Ectodermal cell (in vitro differentiated cells): ENCODE measurements around the gene RNF43.

Experiments
- H3K27ac ChIP-seq: 2 replicates; pipeline ENCODE4 v1.7.0; 2013; ENCODE audit warnings: mild to moderate bottlenecking, low read depth, low read length; ENCODE audit not compliant: insufficient read depth, poor library complexity, severe bottlenecking
- H3K27me3 ChIP-seq: 2 replicates; pipeline ENCODE4 v1.7.0; 2013; ENCODE audit warnings: mild to moderate bottlenecking, low read length; ENCODE audit not compliant: insufficient read depth, control insufficient read depth, poor library complexity, severe bottlenecking
- H3K36me3 ChIP-seq: one replicate; pipeline ENCODE4 v1.7.0; 2013; ENCODE audit warnings: low read length; ENCODE audit not compliant: control insufficient read depth, insufficient read depth
- H3K4me1 ChIP-seq: one replicate; pipeline ENCODE4 v1.7.0; 2013; ENCODE audit warnings: low read length; ENCODE audit not compliant: control insufficient read depth, insufficient read depth
- H3K4me3 ChIP-seq: 2 replicates; pipeline ENCODE4 v1.7.0; 2013; ENCODE audit warnings: low read depth, low read length, control low read depth; ENCODE audit not compliant: insufficient read depth
- H3K9me3 ChIP-seq: 2 replicates; pipeline ENCODE4 v1.7.0; 2013; ENCODE audit warnings: mild to moderate bottlenecking, low read length, moderate library complexity; ENCODE audit not compliant: control insufficient read depth
- WGBS, 2 experiments: methylation state at CpG; one replicate each; pipeline ENCODE4 v1.1.7; 2013; ENCODE audit warnings: missing lambda C conversion rate in 2 of 2; 5-methylcytosine and 5-hydroxymethylcytosine counted together

RNF43 gene

DNA sequence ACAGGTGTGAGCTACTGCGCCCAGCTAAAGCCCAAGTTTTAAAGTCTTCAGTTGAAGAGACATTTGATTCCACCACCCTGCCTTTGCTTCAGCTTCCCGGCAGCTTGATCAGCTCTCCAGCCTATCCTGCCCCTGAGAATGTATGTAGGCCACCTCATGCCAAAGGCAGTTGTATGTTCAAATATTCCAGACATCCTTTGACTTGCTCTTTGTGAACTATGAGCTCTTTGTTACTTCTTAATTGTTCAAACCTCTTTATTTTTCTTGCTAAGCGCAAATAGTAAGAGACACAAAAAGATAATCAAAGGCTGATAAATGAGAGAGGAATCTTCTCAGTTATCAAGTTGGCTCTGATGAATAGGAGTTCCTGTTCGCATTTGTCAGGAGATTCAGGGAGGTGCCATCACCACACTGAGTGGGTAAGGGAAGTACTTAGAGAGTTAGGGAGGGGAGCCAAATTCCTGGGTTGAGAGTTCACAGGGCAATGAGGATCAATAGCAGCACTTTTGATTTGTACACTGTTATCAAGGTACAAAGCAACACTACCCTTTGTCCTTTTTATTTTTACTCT is 33.4 kb downstream of the RNF43 start:
- Histone ChIP-seq H3K27me3 (no peaks in the 10 kb centered on the region), H3K4me1 (peaks cover 18% of the 10 kb centered on the region), H3K36me3 (no peaks in the 10 kb centered on the region), H3K27ac (no peak overlapping the region), H3K9me3 (no peaks in the 10 kb centered on the region), H3K4me3 (no peak overlapping the region)
- WGBS, 2 experiments = 89% methylated on average over 4 of the region's 4 CpGs

DNA sequence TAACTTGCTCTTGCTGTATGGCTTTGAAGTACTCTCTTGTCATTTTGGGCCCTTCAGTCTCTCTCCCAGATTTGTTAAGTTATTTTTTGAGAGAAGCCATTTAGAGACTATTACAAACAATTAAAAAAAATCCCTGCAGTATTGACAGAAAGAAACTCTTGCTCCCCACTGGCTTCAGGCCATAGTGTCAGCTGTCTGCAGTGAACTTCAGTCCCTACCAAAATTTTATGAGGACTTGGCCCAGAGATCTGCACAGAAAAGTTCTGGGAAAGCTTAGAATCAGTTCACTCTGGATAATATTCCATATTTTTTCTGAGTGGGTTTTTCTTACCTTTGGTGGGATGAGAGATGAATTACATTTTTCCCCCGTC is 34.5 kb downstream of the RNF43 start:
- no peak overlapping the region for H3K27ac ChIP-seq
- H3K36me3 ChIP-seq = no peaks in the 10 kb centered on the region
- WGBS, 2 experiments = 94 to 100% methylated on average over 1 of the region's 1 CpG
- peaks cover 14% of the 10 kb centered on the region for H3K4me1 ChIP-seq
- H3K9me3 ChIP-seq = no peaks in the 10 kb centered on the region
- H3K4me3 ChIP-seq = no peak overlapping the region
- H3K27me3 ChIP-seq = no peaks in the 10 kb centered on the region

DNA sequence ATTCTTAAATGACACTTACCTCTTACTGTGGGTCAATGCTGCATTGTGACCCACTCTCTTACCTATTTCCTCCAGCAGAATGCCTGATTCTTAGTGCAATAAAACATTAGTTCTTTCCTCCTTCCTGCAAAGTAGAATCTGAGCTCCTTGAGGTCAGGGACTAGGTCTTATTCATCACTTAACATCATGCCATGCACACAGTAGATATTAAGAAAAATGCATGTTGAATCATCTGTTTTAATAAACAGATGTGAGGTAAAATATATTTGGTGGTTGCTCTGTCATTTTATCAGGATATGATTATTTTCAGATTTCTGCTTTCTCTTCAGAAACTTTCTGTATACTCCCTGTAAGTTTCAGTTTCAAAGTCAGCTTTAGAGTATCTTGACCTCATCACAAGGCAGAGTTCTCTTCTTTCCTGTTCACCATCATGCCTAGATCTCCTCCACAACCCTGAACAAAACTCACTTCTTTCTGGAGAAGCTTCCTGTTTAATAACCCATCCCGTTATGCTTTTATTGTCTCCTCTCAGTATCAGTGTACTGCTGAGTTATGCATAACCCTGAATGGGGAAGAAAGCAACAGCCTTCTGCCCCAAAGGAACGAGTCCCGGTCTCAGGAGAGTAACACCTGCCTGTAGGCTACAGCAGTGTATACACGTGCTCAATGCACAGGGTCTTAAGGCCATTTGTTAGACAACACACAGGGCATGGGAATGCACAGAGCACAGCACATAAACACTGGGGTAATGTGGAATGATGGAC is 35.0 kb downstream of the RNF43 start:
- no peaks in the 10 kb centered on the region for H3K36me3 ChIP-seq
- WGBS, 2 experiments = 88 to 91% methylated on average over 4 of the region's 4 CpGs

DNA sequence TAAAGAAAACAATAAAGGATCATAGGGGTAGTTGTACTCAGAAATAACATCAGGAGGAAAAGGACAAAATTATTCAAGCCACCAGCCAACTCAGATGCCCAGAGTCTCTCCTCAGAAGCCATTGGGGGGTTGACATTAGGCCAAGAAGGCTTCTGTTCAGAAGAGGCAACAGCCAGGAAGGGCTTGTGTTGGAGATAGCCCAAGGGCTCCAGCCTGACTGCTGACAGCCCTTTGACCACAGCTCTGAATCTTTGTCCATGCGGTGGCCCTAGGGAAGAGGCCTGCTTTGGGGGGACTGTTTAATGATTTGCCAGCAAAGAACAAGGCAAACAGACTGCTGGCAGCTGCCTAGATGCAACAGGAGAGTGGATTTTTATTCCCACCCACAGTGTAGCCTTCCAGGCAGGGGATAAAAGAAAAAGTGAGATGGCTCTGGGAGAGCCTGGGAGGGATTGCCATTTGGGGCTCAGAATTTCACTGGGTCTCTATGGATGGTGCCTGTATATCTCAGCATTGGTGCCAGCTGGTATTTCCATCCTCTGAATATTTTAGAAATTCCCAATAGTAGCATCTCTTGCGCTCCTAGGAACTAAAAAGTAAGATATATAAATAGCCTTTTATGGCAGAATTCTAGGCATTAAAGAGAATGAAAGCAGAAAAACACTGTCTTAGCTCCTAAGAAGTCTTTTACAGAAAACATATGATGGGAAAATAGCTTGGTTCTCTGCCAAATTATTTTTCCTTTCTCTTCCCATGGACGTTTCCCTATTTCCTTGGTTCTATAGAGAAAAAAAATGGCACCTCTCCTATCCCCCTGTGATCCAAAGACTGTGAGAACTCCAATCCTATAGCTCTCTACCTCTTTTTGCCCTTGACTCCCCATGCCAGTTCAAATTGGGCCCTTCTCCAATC is 36.0 kb downstream of the RNF43 start:
- Histone ChIP-seq H3K4me1 (peaks cover 14% of the 10 kb centered on the region), H3K27me3 (no peaks in the 10 kb centered on the region), H3K36me3 (no peaks in the 10 kb centered on the region), H3K9me3 (no peaks in the 10 kb centered on the region), H3K4me3 (no peak overlapping the region), H3K27ac (no peak overlapping the region)
- 88 to 89% methylated on average over 2 to 3 of the region's 3 CpGs for WGBS, 2 experiments

More for the DNA sequence above, 35.0 kb downstream of the RNF43 start:
- no peak overlapping the region for H3K4me3 ChIP-seq
- no peaks in the 10 kb centered on the region for H3K9me3 ChIP-seq
- H3K27me3 ChIP-seq = no peaks in the 10 kb centered on the region
- H3K4me1 ChIP-seq = peaks cover 14% of the 10 kb centered on the region
- H3K27ac ChIP-seq = no peak overlapping the region

DNA sequence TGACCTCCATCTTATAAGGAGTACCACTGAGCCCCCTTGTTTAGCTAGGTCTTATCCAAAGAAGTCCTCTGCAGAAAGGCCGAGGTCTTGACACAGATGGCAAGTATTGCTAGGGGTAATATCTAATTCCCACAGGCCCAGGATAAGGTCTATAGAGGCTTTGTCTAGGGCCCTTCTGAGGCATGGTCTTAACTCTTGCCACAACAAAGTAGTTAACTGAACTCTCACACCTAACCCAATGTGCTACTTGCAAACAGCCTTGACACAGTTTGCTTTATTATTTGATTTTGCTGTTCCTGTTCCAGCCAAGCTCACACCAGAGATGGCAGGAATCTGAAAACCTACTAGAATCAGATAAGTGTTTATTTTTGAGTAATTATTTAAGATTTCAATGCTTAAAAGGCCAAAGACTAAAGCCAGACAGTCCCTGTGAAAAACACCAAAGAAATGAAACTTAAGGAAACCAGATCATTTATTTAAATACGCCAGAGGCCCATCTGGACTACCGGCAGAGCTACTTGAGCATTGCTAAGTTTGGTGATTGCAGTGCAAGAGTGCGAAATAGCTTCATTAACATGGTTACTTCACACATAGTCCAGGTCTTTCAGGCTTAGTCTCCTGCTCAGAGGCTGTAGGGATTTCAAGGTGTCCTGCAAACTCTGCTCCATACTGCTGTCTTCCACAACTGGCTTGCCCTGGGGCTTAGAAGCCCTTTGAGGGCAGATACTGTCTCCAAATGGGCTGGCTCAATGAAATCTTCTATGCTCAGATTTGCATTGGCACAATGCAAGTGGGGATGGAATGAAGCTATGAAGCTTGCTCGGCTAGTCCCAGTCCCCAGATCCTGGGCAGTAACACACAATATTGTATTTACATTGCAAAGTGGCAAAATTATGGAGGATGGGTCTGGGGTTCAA is 36.9 kb downstream of the RNF43 start:
- H3K27ac ChIP-seq = no peak overlapping the region
- 95 to 96% methylated on average over 5 of the region's 5 CpGs for WGBS, 2 experiments

DNA sequence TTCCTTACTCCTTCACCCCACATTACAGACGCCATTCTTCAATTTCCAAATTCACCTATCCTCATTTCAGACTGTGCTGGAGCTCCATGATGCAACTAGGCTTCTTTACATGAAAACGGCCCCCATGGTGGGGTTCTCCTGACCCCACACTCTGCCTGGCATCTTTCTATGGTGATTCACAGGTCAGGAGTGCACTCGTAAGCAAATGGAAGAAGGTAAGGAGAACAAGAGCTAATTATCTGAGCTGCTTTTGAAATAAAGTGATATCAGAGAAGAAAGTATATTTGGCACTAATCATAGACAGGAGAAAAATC is 37.9 kb downstream of the RNF43 start:
- H3K27ac ChIP-seq = no peak overlapping the region
- no peaks in the 10 kb centered on the region for H3K27me3 ChIP-seq
- H3K36me3 ChIP-seq = no peaks in the 10 kb centered on the region
- 84 to 90% methylated on average over 3 of the region's 3 CpGs for WGBS, 2 experiments
- no peak overlapping the region for H3K4me3 ChIP-seq
- peaks cover 13% of the 10 kb centered on the region for H3K4me1 ChIP-seq
- no peaks in the 10 kb centered on the region for H3K9me3 ChIP-seq

More for the DNA sequence above, 36.9 kb downstream of the RNF43 start:
- H3K4me1 ChIP-seq = peaks cover 14% of the 10 kb centered on the region
- no peaks in the 10 kb centered on the region for H3K36me3 ChIP-seq
- H3K27me3 ChIP-seq = no peaks in the 10 kb centered on the region
- no peak overlapping the region for H3K4me3 ChIP-seq
- no peaks in the 10 kb centered on the region for H3K9me3 ChIP-seq

DNA sequence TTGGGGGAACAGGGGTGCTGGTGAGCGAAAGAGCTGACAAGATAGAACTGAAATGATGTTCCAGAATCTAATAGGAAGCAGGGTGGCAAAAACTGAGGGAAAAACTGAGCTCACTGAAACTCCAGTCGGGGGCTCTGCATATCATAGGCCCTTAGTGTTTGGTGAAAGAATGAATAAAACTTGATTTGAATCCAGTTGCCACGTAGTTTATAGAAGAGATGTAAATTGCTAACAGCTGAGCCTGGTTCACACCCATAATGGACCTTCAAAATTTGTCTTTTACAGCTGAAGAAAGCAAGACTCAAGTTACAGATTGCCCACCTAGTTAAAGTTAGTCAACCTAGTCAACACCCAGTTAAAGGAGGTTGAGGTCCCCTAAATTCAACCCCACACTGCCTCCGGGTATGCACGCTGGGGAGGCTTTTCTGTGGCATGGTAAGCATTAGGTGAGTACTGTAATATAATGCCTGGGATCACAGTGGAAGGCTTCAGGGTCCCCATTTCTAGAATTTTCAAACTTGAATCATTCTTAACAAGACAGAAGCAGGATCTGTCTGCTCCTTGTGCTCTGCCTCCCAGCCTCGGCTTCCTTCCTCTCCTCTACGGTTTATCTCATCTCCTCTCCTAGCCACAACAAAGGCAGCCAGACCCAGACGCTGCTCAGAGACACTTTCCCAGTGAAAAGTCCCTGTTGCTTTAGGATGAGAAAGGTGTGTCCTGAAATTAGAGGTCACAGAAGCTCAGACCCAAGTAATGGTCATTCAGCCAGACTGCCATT is 38.4 kb downstream of the RNF43 start:
- no peaks in the 10 kb centered on the region for H3K9me3 ChIP-seq
- no peak overlapping the region for H3K4me3 ChIP-seq
- no peaks in the 10 kb centered on the region for H3K27me3 ChIP-seq
- H3K27ac ChIP-seq = no peak overlapping the region
- WGBS, 2 experiments = 87 to 88% methylated on average over 8 of the region's 8 CpGs
- H3K4me1 ChIP-seq = peaks cover 7% of the 10 kb centered on the region
- H3K36me3 ChIP-seq = no peaks in the 10 kb centered on the region

DNA sequence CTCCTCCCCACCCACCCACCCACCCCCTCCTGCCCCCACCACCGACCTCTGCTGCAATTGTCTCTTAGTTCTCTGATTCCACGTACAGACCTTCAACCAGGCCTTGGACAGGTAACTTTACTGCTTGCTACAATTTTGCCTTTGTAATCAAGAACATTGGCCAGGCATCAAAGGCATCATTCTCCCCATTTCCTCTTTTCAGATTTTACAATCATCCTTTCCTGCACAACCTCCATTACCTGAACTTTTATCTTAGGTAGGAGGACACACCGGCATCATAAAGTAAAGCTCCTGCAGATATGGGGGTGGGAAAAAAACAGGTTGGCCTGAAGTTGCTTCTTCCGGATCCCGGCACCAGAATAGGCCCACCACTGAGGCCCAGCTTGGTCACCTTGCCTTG is 39.7 kb downstream of the RNF43 start:
- WGBS, 2 experiments = 85 to 88% methylated on average over 5 of the region's 5 CpGs
- Histone ChIP-seq H3K27ac (no peak overlapping the region), H3K4me1 (peaks cover 7% of the 10 kb centered on the region), H3K36me3 (no peaks in the 10 kb centered on the region), H3K27me3 (no peaks in the 10 kb centered on the region), H3K4me3 (no peak overlapping the region), H3K9me3 (no peaks in the 10 kb centered on the region)

DNA sequence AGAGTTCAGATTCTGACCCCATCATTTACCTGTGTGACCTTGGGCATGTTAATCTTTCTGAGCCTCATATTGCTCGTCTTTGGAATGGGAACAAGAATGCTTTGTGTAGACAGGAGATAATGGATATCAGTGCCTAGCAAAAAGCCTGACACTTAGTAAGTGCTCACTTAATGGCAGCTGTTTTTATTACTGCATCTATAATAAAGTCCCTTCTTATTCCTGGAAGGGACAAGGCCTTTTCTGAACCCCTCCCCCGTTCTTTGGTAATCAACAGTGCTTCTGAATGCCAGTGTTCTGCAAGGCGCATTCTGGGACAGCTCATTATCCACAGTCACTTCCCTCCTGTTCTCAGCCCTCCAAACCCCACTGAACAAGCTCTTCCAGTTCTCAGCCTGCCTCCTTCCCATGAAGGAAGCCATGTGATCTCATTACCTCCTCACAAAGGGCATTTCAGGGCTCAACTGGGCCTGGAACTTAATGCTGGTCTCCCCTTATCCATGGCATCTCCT is 40.2 kb downstream of the RNF43 start:
- 89 to 90% methylated on average over 3 of the region's 3 CpGs for WGBS, 2 experiments
- Histone ChIP-seq H3K27me3 (no peaks in the 10 kb centered on the region), H3K27ac (no peak overlapping the region), H3K36me3 (no peaks in the 10 kb centered on the region), H3K9me3 (no peaks in the 10 kb centered on the region), H3K4me3 (no peak overlapping the region), H3K4me1 (peaks cover 7% of the 10 kb centered on the region)
